CD4-positive, alpha-beta T cell treated with Interleukin-4 for 1 hour (primary cell): ENCODE data around the gene TSHZ2.

ENCODE experiments used
- DNase-seq, 2 donors: peaks; one replicate each; pipeline ENCODE4 v3.0.0-alpha.2; 2020 to 2022

Gene TSHZ2

DNA sequence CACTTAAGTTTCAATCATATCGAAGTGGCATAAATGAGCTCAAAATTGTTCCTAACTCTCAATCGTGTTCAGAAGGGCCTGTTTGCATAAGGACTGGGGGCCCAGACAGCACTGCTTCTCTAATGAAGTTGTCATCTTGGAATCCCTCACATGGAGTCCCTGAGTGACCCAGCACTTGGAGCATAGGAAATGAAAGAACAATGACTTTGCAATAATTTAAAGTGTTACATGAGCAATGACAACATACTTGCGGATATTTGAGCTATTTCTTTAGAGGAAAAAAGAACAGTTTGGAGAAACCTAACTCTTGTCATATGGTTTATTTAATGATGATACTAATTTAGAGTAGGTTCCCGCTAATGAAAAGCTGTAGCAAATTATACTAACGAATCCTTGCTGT is 239.9 kb downstream of the TSHZ2 start:
- no peak for DNase-seq

- DNase-seq: no peak
These were observed 242.2 kb downstream of the TSHZ2 start for GRCh38 chr20:53214392-53214791.

DNA sequence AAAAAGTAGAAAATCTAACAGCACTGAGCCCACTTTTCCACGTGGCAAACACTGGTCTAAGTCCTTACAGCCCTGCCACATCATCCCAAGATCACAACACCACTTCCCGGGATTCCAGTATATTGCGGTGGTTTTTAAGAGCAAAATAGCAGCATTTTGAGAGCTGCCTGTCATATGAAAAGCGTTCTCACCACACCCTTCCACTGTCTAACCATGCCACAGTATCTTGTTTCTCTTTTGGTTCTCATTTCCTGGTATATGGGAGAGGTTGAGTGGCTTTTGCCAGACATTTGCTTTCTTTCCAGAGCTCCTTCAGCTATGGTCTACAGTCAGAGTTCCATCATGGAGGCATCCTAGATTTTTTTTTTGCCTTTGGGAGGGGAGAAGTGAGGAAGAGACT is 243.0 kb downstream of the TSHZ2 start:
- peak in 1 of 2 donors; percentile 33 for DNase-seq

- DNase-seq: no peak
These were observed 244.3 kb downstream of the TSHZ2 start for GRCh38 chr20:53216478-53216855.

DNA sequence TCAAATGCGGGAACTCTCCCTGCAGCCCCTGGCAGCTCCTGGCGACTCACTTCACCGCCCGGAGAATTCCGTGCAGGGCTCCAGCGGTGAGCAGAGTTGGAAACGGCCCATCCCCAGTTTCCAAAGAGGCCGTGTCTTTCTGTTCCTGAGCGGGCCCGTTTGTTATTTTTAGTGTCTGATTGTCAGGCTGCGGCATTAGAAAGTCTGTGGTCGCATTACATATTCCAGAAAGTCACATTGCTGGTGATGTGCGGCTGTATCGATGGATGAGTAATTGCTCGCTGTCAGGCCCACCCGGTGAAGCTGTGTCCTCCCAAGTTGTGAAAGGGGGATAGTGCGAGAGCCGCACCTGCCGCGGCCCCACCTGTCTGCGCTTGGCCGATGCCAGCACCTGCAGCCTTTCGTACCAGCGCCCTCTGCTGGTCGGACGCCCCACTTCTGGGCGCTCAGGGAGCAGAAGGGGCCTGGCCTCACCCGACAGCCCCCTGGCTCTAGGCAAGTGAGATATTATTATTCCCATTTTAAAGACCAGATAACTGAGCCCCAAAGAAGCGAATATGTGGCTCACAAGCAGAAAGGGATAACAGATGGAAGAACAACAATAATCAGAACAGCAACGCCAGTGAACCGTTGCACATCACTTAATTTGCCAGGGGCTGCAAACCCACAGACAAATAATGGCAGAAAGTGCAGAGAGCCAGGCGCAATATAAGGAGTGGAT is 244.9 kb downstream of the TSHZ2 start:
- peak; percentile 67 to 71 for DNase-seq

- no peak for DNase-seq
These were observed 248.5 kb downstream of the TSHZ2 start for GRCh38 chr20:53220482-53221307.

DNA sequence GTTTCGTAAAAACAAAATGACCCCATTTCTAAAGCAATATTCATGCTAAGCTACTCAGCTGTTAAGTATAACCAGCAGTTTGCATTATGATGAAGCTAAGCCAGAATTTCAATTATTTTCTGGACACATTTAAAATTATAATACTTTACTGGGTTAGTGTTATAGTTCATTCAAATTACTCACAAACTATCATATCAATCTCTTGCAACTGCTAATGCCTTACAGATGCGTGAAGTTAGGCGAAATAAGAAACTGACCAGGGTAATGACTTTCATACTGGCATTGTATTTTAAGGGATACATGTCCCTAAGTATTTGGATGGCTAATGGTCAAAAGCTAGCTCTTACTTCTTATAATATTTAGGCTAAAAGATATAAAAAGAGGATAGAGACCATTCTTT is 249.6 kb downstream of the TSHZ2 start:
- no peak for DNase-seq

GRCh38 chr20:53222416-53222815 is 250.3 kb downstream of the TSHZ2 start:
- DNase-seq: no peak

DNA sequence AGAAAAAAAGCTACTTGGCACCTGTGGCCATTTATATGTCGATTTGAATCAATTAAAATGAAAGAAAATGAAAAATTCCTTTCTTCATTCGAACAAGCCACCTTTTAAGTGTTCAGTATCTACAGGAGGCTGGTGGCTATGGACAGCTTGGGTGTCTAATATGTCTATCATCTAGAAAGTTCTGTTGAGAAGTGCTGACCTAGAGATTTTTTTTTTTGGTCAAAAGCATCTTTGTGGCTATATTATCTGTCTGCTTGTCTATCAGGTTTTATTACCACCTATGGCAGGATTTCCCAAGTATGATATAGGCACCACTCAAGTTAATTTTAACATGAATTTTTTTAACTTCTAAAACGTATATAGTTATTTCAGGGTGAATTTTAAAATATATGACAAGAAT is 250.8 kb downstream of the TSHZ2 start:
- DNase-seq: no peak

DNA sequence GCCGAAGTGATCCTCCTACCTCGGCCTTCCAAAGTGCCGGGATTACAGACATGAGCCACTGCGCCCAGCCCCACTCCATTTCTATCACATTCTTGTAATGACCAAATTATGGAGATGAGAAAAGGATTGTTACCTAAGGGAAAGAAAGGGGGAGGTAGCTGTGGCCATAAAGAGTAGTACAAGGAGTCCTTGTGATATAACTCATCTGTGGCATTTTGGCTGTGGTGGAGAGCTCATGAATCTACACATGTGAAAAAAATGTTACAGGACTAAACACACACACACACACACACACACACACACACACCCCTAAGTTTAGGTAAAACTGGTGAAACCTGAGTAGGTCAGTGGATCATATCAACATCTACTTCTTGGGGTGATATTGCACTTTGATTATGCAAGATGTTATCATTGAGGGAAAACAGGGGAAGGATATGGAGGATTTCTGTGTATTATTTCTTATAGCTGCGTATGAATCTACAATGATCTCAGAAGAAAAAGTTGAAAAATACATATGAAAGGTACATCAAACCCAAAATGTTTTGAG is 251.5 kb downstream of the TSHZ2 start:
- no peak for DNase-seq

GRCh38 chr20:53224851-53225250 is 252.7 kb downstream of the TSHZ2 start:
- DNase-seq: no peak

DNA sequence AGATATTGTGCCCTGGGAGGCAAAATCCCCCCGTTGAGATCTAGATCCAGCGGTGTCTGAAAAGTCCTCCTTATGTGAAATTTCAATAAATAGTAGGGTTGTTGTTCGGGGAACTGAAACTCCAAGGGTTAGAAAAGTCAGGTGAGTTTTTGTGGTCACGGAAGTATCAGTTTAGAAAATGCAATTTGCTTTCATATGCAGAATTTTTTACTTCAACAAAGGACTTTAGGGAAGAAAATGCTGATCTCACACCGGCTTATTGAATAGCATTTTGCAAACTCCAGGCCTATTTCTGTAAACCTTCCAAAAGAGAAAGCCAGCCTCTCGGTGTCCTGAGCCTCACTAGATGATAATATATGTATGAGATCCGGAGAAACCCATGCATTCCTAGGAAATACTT is 254.7 kb downstream of the TSHZ2 start:
- DNase-seq: no peak

- DNase-seq: no peak
These were observed 255.4 kb downstream of the TSHZ2 start for GRCh38 chr20:53227523-53227922.

- DNase-seq: no peak
These were observed 258.9 kb downstream of the TSHZ2 start for GRCh38 chr20:53231061-53231460.

DNA sequence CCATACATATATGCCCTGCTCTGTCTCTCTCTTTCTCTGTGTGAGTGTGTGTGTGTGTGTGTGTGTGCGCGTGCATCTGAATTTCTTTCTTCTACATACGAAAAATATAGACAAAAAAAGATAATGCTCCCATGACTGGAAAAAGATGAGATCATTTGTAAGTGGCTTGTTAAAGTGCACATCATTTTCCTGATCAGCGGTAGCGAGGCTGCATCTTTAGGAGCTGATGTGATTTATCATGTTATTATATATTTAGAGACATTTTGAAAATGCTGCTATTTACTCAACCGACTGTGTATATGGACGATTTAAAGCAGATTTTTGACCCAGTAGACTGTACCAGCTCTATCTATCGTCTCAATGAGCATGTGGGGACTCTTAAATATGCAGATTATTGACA is 265.3 kb downstream of the TSHZ2 start:
- DNase-seq: no peak

- no peak for DNase-seq
These were observed 266.0 kb downstream of the TSHZ2 start for GRCh38 chr20:53238121-53238660.

GRCh38 chr20:53243152-53243551 is 271.0 kb downstream of the TSHZ2 start:
- DNase-seq: no peak

DNA sequence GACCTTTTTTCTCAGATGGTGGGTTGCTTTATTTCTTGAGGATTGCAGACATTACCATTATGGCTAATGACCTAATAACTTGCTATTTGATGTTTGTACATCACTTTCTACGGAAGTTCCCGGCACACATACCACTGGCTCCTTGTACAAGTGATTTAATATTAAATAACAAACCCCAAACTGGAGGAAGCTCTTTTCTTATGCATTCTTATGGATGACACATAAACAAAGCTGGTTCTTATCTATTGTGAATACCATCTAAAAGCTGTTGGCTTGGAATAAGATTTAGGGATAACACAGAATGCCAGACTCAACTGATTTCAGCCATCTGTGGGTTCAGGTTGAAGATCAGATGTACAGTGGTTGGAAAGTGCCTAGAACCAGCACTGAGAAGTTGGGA is 272.6 kb downstream of the TSHZ2 start:
- DNase-seq: no peak

DNA sequence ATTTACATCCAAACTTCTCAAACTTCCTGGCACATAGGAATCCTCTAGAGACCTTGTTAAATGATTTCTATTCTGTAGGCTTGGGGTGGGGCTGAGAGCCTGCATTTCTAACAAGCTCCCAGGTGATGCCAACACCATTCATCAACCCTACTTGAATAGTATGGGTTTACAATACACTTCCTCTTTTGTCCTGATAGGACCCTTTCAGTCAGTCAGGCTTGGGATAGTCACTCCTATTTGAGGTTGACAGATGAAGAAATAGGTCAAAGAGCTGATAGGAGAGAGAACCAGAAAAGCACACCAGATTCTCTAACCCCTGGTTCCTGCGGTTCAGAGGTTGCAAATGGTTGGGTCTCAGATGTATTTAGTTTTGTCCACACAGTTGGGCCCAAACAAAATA is 273.4 kb downstream of the TSHZ2 start:
- no peak for DNase-seq

- no peak for DNase-seq
These were observed 275.4 kb downstream of the TSHZ2 start for GRCh38 chr20:53247468-53248103.

- no peak for DNase-seq
These were observed 278.3 kb downstream of the TSHZ2 start for GRCh38 chr20:53250456-53250855.

- DNase-seq: no peak
These were observed 279.8 kb downstream of the TSHZ2 start for GRCh38 chr20:53252002-53252401.

DNA sequence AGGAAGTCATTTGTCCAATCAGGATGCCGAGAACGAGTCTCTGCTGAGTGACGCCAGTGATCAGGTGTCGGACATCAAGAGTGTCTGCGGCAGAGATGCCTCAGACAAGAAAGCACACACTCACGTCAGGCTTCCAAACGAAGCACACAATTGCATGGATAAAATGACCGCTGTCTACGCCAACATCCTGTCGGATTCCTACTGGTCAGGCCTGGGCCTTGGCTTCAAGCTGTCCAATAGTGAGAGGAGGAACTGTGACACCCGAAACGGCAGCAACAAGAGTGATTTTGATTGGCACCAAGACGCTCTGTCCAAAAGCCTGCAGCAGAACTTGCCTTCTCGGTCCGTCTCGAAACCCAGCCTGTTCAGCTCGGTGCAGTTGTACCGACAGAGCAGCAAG is 281.5 kb downstream of the TSHZ2 start:
- no peak for DNase-seq
